SK-N-SH treated with all-trans-retinoic acid at 6 μM for 48 hours (cell line): ENCODE data around the gene HMCN2.

Experiments used
- ATAC-seq: fragments of 200-7000 bp; cut with Tn5 transposase; 3 replicates; pipeline ENCODE4 v1.9.1; 2020; ENCODE audit warnings: mild to moderate bottlenecking, moderate library complexity
- ARNTL ChIP-seq: fragments of 450-650 bp; formaldehyde crosslinking; IDR thresholded peaks from 2 replicates; pipeline ENCODE4 v1.5.0; 2020; ENCODE audit warnings: low read depth, mild to moderate bottlenecking, moderate library complexity, borderline replicate concordance
- BACH2 ChIP-seq: fragments of 250-450 bp; sonication (Bioruptor Pico); IDR thresholded peaks from 2 replicates; pipeline ENCODE4 v1.9.0; 2021; ENCODE audit warnings: mild to moderate bottlenecking, borderline replicate concordance
- CSDC2 ChIP-seq: fragments of 250-450 bp; sonication (Bioruptor Pico); IDR thresholded peaks from 2 replicates; pipeline ENCODE4 v1.5.0; 2020; ENCODE audit warnings: mild to moderate bottlenecking, moderate library complexity
- ESRRG ChIP-seq: fragments of 250-450 bp; sonication (Bioruptor Pico); IDR thresholded peaks from 2 replicates; pipeline ENCODE4 v1.6.1; 2021; ENCODE audit warnings: mild to moderate bottlenecking
- GLIS3 ChIP-seq: fragments of 250-450 bp; sonication (Bioruptor Pico); IDR thresholded peaks from 2 replicates; pipeline ENCODE4 v1.5.0; 2020; ENCODE audit warnings: mild to moderate bottlenecking, moderate library complexity
- OSR1 ChIP-seq: fragments of 250-450 bp; sonication (Bioruptor Pico); IDR thresholded peaks from 2 replicates; pipeline ENCODE4 v1.8.0; 2022; ENCODE audit warnings: moderate library complexity, mild to moderate bottlenecking, inconsistent platforms
- PPARA ChIP-seq: fragments of 250-450 bp; sonication (Bioruptor Pico); IDR thresholded peaks from 2 replicates; pipeline ENCODE4 v1.5.0; 2020; ENCODE audit warnings: mild to moderate bottlenecking, borderline replicate concordance
- RARB ChIP-seq: fragments of 250-450 bp; sonication (Bioruptor Pico); IDR thresholded peaks from 2 replicates; pipeline ENCODE4 v1.8.0; 2021; ENCODE audit warnings: mild to moderate bottlenecking, moderate library complexity
- SNAI2 ChIP-seq: fragments of 250-450 bp; sonication (Bioruptor Pico); IDR thresholded peaks from 2 replicates; pipeline ENCODE4 v1.5.0; 2020; ENCODE audit warnings: mild to moderate bottlenecking, moderate library complexity
- TCF4 ChIP-seq: fragments of 250-450 bp; sonication (Bioruptor Pico); IDR thresholded peaks from 2 replicates; pipeline ENCODE4 v1.8.0; 2021; ENCODE audit warnings: mild to moderate bottlenecking, moderate library complexity, borderline replicate concordance
- ZC3H10 ChIP-seq: fragments of 250-450 bp; sonication (Bioruptor Pico); IDR thresholded peaks from 2 replicates; pipeline ENCODE4 v1.5.1; 2021; ENCODE audit warnings: mild to moderate bottlenecking, moderate library complexity
- ZFP3 ChIP-seq: fragments of 250-450 bp; sonication (Bioruptor Pico); IDR thresholded peaks from 2 replicates; pipeline ENCODE4 v1.5.0; 2020; ENCODE audit warnings: mild to moderate bottlenecking, moderate library complexity
- ZNF8 ChIP-seq: fragments of 450-650 bp; formaldehyde crosslinking; IDR thresholded peaks from 2 replicates; pipeline ENCODE4 v1.5.0; 2020; ENCODE audit warnings: mild to moderate bottlenecking, moderate library complexity
- TF ChIP-seq, protein P1 (sequence below): fragments of 250-450 bp; sonication (Bioruptor Pico); IDR thresholded peaks from 2 replicates; pipeline ENCODE4 v1.8.0; 2021; ENCODE audit warnings: low read depth, mild to moderate bottlenecking, moderate library complexity, borderline replicate concordance
- TF ChIP-seq, protein P2 (sequence below): fragments of 250-450 bp; sonication (Bioruptor Pico); IDR thresholded peaks from 2 replicates; pipeline ENCODE4 v1.8.0; 2020; ENCODE audit warnings: mild to moderate bottlenecking, moderate library complexity, borderline replicate concordance
- TF ChIP-seq, protein P3 (sequence below): fragments of 250-450 bp; sonication (Bioruptor Pico); IDR thresholded peaks from 2 replicates; pipeline ENCODE4 v1.5.0; 2020; ENCODE audit warnings: mild to moderate bottlenecking, moderate library complexity
- TF ChIP-seq, protein P4 (sequence below): fragments of 250-450 bp; sonication (Bioruptor Pico); IDR thresholded peaks from 2 replicates; pipeline ENCODE4 v1.5.1; 2020; ENCODE audit warnings: low read depth, mild to moderate bottlenecking, moderate library complexity
- TF ChIP-seq, protein P5 (sequence below): fragments of 250-450 bp; sonication (Bioruptor Pico); IDR thresholded peaks from 2 replicates; pipeline ENCODE4 v1.5.1; 2021; ENCODE audit warnings: mild to moderate bottlenecking, moderate library complexity

The HMCN2 gene

DNA sequence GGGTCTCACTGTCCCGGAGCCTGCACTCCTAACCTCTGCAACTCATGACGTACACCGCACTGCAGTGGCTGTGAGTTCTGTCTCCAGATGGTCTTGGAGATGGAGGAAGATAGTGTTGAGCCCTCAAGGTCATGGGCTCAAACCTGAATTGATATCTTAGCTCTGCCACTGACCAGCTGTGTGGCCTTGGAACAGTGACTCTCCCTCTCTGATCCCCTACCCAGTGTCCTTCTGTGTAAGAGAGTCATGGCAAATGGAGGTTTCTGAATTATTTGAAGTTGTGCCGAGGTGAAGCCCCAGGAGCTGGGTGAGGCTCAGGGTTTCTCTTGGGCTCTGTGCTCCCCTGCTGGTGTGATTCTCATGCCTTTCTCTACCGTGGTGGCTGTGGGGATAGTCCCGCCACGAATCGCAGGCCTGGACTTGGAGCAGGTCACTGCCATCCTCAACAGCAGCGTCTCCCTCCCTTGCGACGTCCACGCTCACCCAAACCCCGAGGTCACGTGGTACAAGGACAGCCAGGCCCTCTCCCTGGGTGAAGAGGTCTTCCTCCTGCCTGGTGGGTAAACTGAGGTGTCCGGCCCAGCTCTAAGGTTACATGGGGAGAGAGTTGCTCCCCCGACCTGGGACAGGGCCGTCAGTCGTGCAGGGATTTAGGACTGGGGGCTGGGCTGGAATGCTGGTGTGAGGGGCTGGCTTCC lies 118.6 kb downstream of the HMCN2 start:
- TF ChIP-seq CSDC2 (CRISPR knock-in tag), result no peak
- no peak for TF ChIP-seq OSR1 (CRISPR knock-in tag)
- no peak for TF ChIP-seq ZNF8 (CRISPR knock-in tag)
- no peak for TF ChIP-seq BACH2
- no peak for ATAC-seq

DNA sequence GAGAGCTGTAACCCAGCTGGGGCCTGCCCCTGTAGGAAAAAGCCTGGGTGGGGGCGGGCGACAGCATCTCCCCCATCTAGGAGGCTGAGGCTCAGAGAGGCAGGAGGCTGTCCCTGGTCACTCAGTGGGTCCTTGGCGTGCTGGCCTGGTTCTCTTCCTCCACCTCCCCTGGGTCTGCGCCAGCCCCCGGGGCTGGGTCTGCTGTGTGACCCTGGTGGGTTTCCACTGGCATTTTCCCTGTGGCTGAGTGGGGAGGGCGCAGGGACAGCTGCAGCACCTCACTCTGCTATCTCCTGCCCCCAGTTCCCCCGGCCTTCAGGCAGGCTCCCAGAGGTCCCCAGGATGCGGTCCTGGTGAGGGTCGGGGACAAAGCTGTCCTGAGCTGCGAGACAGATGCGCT lies 119.7 kb downstream of the HMCN2 start:
- no peak for TF ChIP-seq CSDC2 (CRISPR knock-in tag)
- no peak for TF ChIP-seq ZFP3 (CRISPR knock-in tag)
- TF ChIP-seq GLIS3 (CRISPR knock-in tag), result no peak
- TF ChIP-seq ESRRG (CRISPR knock-in tag), result no peak
- TF ChIP-seq, protein P1, sequence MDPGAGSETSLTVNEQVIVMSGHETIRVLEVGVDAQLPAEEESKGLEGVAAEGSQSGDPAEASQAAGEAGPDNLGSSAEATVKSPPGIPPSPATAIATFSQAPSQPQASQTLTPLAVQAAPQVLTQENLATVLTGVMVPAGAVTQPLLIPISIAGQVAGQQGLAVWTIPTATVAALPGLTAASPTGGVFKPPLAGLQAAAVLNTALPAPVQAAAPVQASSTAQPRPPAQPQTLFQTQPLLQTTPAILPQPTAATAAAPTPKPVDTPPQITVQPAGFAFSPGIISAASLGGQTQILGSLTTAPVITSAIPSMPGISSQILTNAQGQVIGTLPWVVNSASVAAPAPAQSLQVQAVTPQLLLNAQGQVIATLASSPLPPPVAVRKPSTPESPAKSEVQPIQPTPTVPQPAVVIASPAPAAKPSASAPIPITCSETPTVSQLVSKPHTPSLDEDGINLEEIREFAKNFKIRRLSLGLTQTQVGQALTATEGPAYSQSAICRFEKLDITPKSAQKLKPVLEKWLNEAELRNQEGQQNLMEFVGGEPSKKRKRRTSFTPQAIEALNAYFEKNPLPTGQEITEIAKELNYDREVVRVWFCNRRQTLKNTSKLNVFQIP (CRISPR knock-in tag), result no peak
- ATAC-seq, result no peak

DNA sequence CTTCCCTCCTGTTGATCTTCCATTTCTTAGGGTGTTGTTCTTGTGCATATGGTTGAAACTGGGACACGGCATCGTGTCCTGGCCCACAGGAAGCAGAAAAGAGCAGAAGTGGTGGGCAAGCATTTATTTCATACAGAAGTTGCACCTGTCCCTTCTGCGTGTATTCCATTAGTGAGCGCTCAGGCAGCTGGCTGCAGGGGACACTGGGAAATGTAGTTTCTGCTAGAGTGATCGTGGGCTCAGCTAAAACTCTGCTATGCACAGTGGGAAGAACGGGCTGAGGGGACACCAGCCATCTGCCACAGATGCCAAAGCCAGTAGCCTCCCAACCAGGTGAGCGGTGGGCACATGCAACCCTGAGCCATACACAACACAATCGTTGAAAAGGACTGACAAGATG lies 121.8 kb downstream of the HMCN2 start:
- TF ChIP-seq ZC3H10 (CRISPR knock-in tag), result no peak
- no peak for TF ChIP-seq ZNF8 (CRISPR knock-in tag)
- no peak for TF ChIP-seq ESRRG (CRISPR knock-in tag)
- TF ChIP-seq, protein P2, sequence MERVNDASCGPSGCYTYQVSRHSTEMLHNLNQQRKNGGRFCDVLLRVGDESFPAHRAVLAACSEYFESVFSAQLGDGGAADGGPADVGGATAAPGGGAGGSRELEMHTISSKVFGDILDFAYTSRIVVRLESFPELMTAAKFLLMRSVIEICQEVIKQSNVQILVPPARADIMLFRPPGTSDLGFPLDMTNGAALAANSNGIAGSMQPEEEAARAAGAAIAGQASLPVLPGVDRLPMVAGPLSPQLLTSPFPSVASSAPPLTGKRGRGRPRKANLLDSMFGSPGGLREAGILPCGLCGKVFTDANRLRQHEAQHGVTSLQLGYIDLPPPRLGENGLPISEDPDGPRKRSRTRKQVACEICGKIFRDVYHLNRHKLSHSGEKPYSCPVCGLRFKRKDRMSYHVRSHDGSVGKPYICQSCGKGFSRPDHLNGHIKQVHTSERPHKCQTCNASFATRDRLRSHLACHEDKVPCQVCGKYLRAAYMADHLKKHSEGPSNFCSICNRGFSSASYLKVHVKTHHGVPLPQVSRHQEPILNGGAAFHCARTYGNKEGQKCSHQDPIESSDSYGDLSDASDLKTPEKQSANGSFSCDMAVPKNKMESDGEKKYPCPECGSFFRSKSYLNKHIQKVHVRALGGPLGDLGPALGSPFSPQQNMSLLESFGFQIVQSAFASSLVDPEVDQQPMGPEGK (CRISPR knock-in tag), result no peak
- ATAC-seq, result no peak

DNA sequence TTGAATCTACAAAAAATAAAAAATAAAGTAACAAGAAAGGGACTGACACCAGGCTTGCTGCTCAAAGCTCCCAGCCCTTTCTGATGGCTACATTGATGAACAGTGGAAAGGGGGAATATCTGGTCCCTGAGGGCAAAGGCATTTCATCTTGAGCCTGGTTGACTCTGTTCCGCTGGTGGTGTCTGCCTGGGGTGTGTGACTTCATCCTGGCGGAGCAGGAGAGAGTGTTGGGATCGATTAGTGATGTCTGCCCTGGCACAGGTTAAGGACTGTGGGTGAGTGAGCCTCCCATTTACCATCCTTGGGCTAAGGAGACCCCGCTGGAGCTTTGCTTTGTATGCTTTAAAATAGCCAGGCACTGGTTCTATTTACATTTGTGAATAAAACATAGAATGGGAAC lies 122.3 kb downstream of the HMCN2 start:
- no peak for ATAC-seq
- no peak for TF ChIP-seq CSDC2 (CRISPR knock-in tag)
- no peak for TF ChIP-seq RARB (CRISPR knock-in tag)
- TF ChIP-seq GLIS3 (CRISPR knock-in tag), result no peak
- TF ChIP-seq OSR1 (CRISPR knock-in tag), result no peak
- no peak for TF ChIP-seq TCF4 (CRISPR knock-in tag)
- no peak for TF ChIP-seq ZNF8 (CRISPR knock-in tag)
- no peak for TF ChIP-seq ZC3H10 (CRISPR knock-in tag)

DNA sequence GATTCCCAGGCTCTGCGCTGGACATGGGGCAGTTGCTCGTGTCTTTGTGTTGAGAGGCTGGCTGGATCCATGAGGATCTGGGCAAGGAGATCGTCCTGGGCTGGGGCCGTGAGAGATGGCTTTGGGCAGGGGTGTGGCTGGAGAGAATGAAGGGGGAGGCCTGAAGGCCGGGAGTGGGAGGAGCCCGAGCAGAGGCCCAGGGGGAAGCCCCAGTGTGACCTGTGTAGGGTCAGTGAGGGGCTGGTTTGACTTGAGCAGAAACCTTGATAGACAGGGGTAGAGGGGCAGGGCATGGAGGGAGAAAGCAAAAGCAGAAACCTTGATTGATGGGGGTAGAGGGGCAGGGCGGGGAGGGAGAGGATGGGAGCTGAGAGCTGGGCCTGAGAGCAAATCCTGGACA lies 124.8 kb downstream of the HMCN2 start:
- no peak for ATAC-seq
- TF ChIP-seq OSR1 (CRISPR knock-in tag) (no peak), TCF4 (CRISPR knock-in tag) (no peak), SNAI2 (no peak), ARNTL (CRISPR knock-in tag) (no peak), RARB (CRISPR knock-in tag) (no peak)

DNA sequence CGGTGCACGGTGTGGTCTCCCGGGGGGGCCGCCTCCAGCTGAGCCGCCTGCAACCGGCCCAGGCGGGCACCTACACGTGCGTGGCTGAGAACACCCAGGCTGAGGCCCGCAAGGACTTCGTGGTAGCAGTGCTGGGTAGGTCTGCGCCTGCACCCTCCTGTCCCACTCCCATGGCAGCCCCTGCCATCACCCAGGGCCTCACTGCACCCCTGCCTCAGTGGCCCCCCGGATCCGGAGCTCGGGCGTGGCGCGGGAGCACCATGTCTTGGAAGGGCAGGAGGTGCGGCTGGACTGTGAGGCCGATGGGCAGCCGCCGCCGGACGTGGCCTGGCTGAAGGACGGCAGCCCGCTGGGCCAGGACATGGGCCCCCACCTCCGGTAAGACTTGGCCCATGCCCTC lies 125.4 kb downstream of the HMCN2 start:
- no peak for ATAC-seq
- TF ChIP-seq, protein P3, sequence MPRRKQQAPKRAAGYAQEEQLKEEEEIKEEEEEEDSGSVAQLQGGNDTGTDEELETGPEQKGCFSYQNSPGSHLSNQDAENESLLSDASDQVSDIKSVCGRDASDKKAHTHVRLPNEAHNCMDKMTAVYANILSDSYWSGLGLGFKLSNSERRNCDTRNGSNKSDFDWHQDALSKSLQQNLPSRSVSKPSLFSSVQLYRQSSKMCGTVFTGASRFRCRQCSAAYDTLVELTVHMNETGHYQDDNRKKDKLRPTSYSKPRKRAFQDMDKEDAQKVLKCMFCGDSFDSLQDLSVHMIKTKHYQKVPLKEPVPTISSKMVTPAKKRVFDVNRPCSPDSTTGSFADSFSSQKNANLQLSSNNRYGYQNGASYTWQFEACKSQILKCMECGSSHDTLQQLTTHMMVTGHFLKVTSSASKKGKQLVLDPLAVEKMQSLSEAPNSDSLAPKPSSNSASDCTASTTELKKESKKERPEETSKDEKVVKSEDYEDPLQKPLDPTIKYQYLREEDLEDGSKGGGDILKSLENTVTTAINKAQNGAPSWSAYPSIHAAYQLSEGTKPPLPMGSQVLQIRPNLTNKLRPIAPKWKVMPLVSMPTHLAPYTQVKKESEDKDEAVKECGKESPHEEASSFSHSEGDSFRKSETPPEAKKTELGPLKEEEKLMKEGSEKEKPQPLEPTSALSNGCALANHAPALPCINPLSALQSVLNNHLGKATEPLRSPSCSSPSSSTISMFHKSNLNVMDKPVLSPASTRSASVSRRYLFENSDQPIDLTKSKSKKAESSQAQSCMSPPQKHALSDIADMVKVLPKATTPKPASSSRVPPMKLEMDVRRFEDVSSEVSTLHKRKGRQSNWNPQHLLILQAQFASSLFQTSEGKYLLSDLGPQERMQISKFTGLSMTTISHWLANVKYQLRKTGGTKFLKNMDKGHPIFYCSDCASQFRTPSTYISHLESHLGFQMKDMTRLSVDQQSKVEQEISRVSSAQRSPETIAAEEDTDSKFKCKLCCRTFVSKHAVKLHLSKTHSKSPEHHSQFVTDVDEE (CRISPR knock-in tag), result no peak
- TF ChIP-seq, protein P1 (CRISPR knock-in tag), result no peak
- TF ChIP-seq PPARA (no peak), ZNF8 (CRISPR knock-in tag) (no peak), CSDC2 (CRISPR knock-in tag) (no peak), ARNTL (CRISPR knock-in tag) (no peak), TCF4 (CRISPR knock-in tag) (no peak), RARB (CRISPR knock-in tag) (no peak)
- TF ChIP-seq, protein P4, sequence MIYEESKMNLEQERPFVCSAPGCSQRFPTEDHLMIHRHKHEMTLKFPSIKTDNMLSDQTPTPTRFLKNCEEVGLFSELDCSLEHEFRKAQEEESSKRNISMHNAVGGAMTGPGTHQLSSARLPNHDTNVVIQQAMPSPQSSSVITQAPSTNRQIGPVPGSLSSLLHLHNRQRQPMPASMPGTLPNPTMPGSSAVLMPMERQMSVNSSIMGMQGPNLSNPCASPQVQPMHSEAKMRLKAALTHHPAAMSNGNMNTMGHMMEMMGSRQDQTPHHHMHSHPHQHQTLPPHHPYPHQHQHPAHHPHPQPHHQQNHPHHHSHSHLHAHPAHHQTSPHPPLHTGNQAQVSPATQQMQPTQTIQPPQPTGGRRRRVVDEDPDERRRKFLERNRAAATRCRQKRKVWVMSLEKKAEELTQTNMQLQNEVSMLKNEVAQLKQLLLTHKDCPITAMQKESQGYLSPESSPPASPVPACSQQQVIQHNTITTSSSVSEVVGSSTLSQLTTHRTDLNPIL (CRISPR knock-in tag), result no peak
- TF ChIP-seq, protein P5, sequence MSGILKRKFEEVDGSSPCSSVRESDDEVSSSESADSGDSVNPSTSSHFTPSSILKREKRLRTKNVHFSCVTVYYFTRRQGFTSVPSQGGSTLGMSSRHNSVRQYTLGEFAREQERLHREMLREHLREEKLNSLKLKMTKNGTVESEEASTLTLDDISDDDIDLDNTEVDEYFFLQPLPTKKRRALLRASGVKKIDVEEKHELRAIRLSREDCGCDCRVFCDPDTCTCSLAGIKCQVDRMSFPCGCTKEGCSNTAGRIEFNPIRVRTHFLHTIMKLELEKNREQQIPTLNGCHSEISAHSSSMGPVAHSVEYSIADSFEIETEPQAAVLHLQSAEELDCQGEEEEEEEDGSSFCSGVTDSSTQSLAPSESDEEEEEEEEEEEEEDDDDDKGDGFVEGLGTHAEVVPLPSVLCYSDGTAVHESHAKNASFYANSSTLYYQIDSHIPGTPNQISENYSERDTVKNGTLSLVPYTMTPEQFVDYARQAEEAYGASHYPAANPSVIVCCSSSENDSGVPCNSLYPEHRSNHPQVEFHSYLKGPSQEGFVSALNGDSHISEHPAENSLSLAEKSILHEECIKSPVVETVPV (CRISPR knock-in tag), result no peak
- TF ChIP-seq, protein P2 (CRISPR knock-in tag), result no peak
